HEK293T (cell line): ENCODE data around the gene SH2D1B.
"Not testable (repeated sequence)": the region's sequence is repeated elsewhere in the genome, so short reads cannot be mapped to it uniquely, and the experiment has no call there.

Source experiments
- CTCF ChIA-PET: fragments of 350-600 bp; formaldehyde crosslinking; extraction: SDS; loops from one replicate; lab custom pipeline; 2021; ENCODE audit warnings: antibody characterized with exemption, inconsistent platforms; lab: Yijun Ruan, JAX
- POLR2A ChIA-PET: fragments of 350-600 bp; formaldehyde crosslinking; extraction: SDS; loops from one replicate; lab custom pipeline; 2020; ENCODE audit warnings: antibody characterized with exemption, inconsistent platforms; lab: Yijun Ruan, JAX
- DNase-seq: peaks from one replicate; pipeline ENCODE4 v3.0.0; 2012; ENCODE audit warnings: mixed read lengths; ENCODE audit errors: extremely low spot score
- ARNT ChIP-seq: fragments of 450-650 bp; IDR thresholded peaks from 2 replicates; pipeline ENCODE4 v1.6.1; 2017; ENCODE audit warnings: mild to moderate bottlenecking
- BHLHE40 ChIP-seq: fragments of 450-650 bp; IDR thresholded peaks from 2 replicates; pipeline ENCODE4 v1.6.1; 2016; ENCODE audit warnings: mild to moderate bottlenecking, moderate library complexity, borderline replicate concordance
- CTBP1 ChIP-seq: fragments of 450-650 bp; IDR thresholded peaks from 2 replicates; pipeline ENCODE4 v1.6.1; 2016; ENCODE audit warnings: borderline replicate concordance
- ELF4 ChIP-seq: fragments of 450-650 bp; IDR thresholded peaks from 2 replicates; pipeline ENCODE4 v1.6.1; 2017; ENCODE audit warnings: antibody characterized with exemption
- FOXA1 ChIP-seq: fragments of 450-650 bp; IDR thresholded peaks from 2 replicates; pipeline ENCODE4 v1.6.1; 2016; ENCODE audit warnings: mild to moderate bottlenecking
- FOXK2 ChIP-seq: fragments of 450-650 bp; IDR thresholded peaks from 2 replicates; pipeline ENCODE4 v1.6.1; 2016; ENCODE audit warnings: mild to moderate bottlenecking
- FOXM1 ChIP-seq: fragments of 450-650 bp; IDR thresholded peaks from 2 replicates; pipeline ENCODE4 v1.6.1; 2017; ENCODE audit warnings: mild to moderate bottlenecking, borderline replicate concordance
- HDGF ChIP-seq: fragments of 450-650 bp; IDR thresholded peaks from 2 replicates; pipeline ENCODE4 v1.6.1; 2017; ENCODE audit warnings: antibody characterized with exemption, borderline replicate concordance
- L3MBTL2 ChIP-seq: fragments of 450-650 bp; conservative IDR thresholded peaks from 2 replicates; pipeline ENCODE4 v1.6.1; 2016; ENCODE audit warnings: mild to moderate bottlenecking
- LEF1 ChIP-seq: fragments of 450-650 bp; IDR thresholded peaks from 2 replicates; pipeline ENCODE4 v1.6.1; 2017; ENCODE audit warnings: mild to moderate bottlenecking, borderline replicate concordance
- NFRKB ChIP-seq: fragments of 450-650 bp; IDR thresholded peaks from 2 replicates; pipeline ENCODE4 v1.6.1; 2016; ENCODE audit warnings: mild to moderate bottlenecking, moderate library complexity
- PKNOX1 ChIP-seq: fragments of 450-650 bp; IDR thresholded peaks from 2 replicates; pipeline ENCODE4 v1.6.1; 2016
- SP1 ChIP-seq: fragments of 450-650 bp; IDR thresholded peaks from 2 replicates; pipeline ENCODE4 v1.6.1; 2017
- SUZ12 ChIP-seq: fragments of 450-650 bp; IDR thresholded peaks from 2 replicates; pipeline ENCODE4 v1.6.1; 2016; ENCODE audit warnings: mild to moderate bottlenecking
- TARDBP ChIP-seq: fragments of 450-650 bp; IDR thresholded peaks from 2 replicates; pipeline ENCODE4 v1.6.1; 2016
- ZNF384 ChIP-seq: fragments of 450-650 bp; IDR thresholded peaks from 2 replicates; pipeline ENCODE4 v1.6.1; 2016

Gene SH2D1B

GRCh38 chr1:162412002-162412401 is at the start of gene SH2D1B:
Gene SH2D1B (minus strand): TSS chr1:162412136. CDS start chr1:162412016, 120 bp downstream.
- no peak for TF ChIP-seq SP1
- no peak for TF ChIP-seq CTBP1
- TF ChIP-seq ZNF384: no peak
- TF ChIP-seq FOXM1: no peak
- no peak for TF ChIP-seq FOXA1
- no peak for TF ChIP-seq NFRKB
- TF ChIP-seq PKNOX1: no peak
- no peak for TF ChIP-seq FOXK2
- TF ChIP-seq LEF1: no peak
- TF ChIP-seq BHLHE40: no peak
- ChIA-PET POLR2A (no interaction called here), CTCF (no interaction called here)

GRCh38 chr1:162458236-162458635 is 46.3 kb upstream of the SH2D1B start:
- CTCF ChIA-PET: no interaction called here

More at GRCh38 chr1:162412002-162412401, at the start of gene SH2D1B:
- DNase-seq: no peak

GRCh38 chr1:162456323-162456722 is 44.4 kb upstream of the SH2D1B start:
- POLR2A ChIA-PET: no interaction called here
- CTCF ChIA-PET: no interaction called here
- TF ChIP-seq HDGF (no peak), SP1 (no peak), CTBP1 (no peak), TARDBP (no peak), FOXA1 (no peak), PKNOX1 (no peak), L3MBTL2 (no peak), ARNT (no peak), FOXK2 (no peak), ZNF384 (no peak), FOXM1 (no peak), NFRKB (no peak), ELF4 (no peak), BHLHE40 (no peak), LEF1 (no peak), SUZ12 (no peak)
- no peak for DNase-seq

More at GRCh38 chr1:162458236-162458635, 46.3 kb upstream of the SH2D1B start:
- TF ChIP-seq TARDBP (no peak), FOXK2 (no peak), PKNOX1 (no peak), CTBP1 (no peak), L3MBTL2 (no peak), HDGF (no peak), SP1 (no peak), FOXM1 (no peak), LEF1 (no peak), BHLHE40 (no peak), ELF4 (no peak), FOXA1 (no peak), NFRKB (no peak), SUZ12 (no peak), ZNF384 (no peak)
- POLR2A ChIA-PET: no interaction called here
- no peak for DNase-seq

- CTCF ChIA-PET, DNase-seq, POLR2A ChIA-PET: not testable (repeated sequence)
These were observed 42.4 kb upstream of the SH2D1B start for GRCh38 chr1:162454361-162454760.

- no peak for DNase-seq
- ChIA-PET POLR2A (no interaction called here), CTCF (no interaction called here)
- TF ChIP-seq NFRKB: no peak
- no peak for TF ChIP-seq FOXK2
- no peak for TF ChIP-seq HDGF
- no peak for TF ChIP-seq ARNT
- TF ChIP-seq L3MBTL2: no peak
These were observed 35.0 kb upstream of the SH2D1B start for GRCh38 chr1:162446946-162447345.

GRCh38 chr1:162444903-162445302 is 33.0 kb upstream of the SH2D1B start:
- no peak for DNase-seq
- POLR2A ChIA-PET: no interaction called here
- CTCF ChIA-PET: no interaction called here
- TF ChIP-seq ZNF384 (no peak), LEF1 (no peak), NFRKB (no peak)

GRCh38 chr1:162432977-162433713 is 21.2 kb upstream of the SH2D1B start:
- POLR2A ChIA-PET, DNase-seq, CTCF ChIA-PET: not testable (repeated sequence)
